ENCODE results near the gene NUP42.
"Not testable (repeated sequence)": the region's sequence is repeated elsewhere in the genome, so short reads cannot be mapped to it uniquely, and the experiment has no call there.

Gene NUP42

GRCh38 chr7:23181684-23182553, at the start of gene NUP42:
Gene NUP42, plus strand, starts transcription at chr7:23182048. Its CDS starts 38 bp downstream, at chr7:23182086.
- DNase-seq = peak; percentile 100

DNA sequence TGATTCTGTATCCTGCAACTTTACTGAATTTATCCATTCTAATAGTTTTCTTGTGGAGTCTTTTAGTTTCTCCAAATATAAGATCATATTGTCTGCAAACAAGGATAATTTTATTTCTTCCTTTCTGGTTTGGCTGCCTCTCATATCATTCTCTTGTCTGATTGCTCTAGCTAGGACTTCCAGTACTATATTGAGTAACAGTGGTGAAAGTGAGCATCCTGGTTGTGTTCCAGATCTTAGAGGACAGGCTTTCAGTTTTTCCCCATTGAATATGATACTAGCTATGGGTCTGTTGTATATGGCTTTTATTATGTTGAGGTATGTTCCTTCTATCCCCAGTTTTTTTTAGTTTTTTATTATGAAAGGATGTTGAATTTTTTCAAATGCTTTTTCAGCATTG, 48.1 kb upstream of the NUP42 start:
- DNase-seq = no peak

DNA sequence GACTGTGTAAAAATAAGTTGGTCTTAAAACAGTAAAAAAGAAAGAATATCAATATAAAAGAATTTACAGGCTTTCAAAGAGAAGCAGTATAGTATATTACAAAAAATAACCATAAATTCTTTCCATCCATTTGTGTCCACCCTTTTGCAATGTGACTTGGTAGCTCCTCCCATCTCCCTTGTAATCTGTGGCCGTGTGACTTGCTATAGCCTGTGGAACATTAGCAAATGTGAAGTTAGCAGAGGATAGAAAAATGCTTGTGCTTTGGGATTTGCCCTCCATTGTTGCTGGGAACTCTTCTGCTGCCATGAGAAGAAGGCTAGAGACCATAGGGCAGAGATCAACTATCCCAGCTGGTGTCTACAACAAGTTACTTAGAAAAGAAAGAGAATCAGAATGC, 46.1 kb upstream of the NUP42 start:
- no peak for DNase-seq

GRCh38 chr7:23136216-23136615, 45.6 kb upstream of the NUP42 start:
- no peak for DNase-seq

- no peak for DNase-seq
These were observed 24.2 kb upstream of the NUP42 start for GRCh38 chr7:23157679-23158078.

GRCh38 chr7:23158546-23158945, 23.3 kb upstream of the NUP42 start:
- no peak for DNase-seq

DNA sequence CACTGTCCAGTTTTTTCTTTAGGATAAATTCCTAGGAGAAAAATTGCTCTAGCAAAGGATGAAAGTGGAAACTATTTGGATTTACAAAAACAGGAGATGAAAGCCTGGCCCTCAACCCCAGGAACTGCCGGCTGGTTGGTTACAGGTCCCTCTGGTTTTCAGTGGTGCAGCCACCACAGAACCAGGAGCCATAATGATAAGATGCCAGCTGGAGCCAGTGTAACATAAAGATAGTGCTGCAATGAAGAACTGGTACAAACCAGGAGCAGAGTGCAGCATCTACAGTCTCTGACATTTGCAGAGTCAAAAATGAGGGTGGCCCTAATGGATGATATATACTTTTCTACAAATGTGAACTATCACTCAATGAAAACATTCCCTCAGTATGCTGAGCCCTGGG, 20.4 kb upstream of the NUP42 start:
- DNase-seq = no peak

GRCh38 chr7:23164846-23165245, 17.0 kb upstream of the NUP42 start:
- no peak for DNase-seq

DNA sequence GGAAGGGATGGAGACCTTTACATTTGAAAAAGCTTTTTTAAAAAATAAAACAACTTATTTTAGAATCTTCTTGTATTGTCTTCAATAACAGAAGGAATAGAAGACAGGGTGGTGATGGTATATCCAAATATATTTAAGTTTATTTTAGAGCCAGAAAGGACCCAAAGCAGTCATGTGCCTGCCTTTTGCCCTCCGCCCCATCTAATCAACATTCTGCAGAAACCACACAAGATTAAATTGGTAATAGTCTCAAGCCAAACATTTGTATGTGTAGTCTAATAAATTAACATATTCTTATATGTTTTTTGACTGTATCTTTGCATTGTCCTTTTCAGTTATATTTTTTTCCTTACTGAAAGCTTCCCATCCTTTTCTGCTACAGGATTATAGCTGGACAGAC, 16.5 kb upstream of the NUP42 start:
- no peak for DNase-seq

- DNase-seq = no peak
These were observed 14.2 kb upstream of the NUP42 start for GRCh38 chr7:23167691-23168090.

DNA sequence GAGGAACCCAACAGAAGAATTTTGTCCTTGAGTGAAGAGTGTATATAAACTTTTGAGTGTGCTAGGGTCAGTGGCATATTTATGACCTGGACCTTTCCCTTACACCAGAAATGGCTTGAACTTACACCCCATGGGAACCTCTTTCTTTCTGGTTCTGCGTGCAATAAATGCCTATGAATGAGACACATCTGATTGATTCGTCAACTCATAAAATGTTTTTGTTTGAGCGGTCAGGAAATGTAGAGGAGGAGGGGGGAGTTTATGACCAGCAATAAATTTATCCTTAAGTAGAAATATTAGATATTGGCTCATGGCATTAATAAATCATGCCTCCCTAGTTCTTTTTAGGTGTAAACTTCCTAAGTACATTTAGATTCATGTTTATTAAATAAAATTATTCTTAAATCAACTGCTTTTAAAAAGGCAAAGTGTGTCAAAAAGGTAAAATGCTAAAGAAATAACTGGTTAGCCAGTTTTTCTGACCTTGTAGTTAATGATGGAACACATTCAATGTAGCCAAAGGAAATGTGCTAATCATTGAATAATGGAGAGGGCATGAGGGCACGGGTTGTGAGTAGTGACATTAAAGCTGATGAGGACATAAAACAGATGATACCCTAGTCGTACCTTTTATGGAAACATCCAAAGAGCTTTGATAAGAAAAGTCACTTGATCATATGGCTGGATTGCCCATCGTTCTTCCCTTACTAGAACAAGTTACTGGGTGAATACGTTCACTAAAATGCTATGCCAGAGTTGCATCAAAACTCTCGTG, 13.6 kb upstream of the NUP42 start:
- DNase-seq = no peak

DNA sequence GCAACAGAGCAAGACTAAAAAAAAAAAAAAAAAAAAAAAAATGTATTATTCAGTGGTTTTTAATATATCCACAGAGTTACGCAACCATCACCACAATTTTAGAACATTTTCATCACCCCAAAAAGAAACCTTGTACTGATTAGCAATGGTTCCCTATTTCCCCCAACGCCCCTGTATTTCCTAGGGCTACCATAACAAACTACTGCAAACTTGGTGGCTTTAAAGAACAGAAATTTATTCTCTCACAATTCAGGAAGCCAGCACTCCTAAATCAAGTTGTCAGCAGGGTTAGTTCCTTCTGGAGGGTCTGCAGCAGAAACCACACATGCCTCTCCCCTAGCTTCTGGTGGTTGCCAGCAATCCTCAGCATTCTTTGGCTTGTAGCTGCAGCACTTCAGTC, 5.9 kb upstream of the NUP42 start:
- DNase-seq = no peak

DNA sequence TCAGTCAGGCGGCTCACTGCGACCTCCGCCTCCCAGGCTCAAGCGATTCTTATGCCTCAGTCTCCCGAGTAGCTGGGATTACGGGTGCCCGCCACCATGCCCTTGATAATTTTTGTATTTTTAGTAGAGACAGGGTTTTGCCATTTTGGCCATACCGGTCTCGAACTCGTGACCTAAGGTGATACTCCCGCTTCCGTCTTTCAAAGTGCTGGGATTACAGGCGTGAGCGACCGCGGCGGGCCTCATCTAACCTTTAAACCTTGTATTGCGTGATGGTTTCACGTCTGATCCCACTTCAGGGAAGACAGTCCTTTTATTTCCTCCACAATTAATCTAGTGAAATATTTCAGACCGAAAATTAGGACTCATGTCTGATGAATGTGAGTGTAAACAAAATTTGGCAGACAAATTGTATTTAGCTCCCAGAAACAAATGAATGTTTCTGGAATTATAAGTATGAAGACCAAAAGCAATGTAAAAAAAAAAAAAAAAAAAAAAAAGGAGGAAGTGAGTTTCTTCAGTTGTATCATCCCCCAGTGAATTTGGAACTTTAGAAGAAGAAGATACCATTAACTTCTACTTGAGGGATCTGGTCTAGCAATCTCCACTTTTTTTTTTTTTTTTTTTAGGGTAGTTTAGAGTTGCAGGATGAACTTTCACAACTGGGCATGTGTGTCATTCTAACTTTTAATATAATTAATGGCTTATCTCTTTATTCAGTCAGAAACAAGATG, 1.6 kb downstream of the NUP42 start:
- no peak for DNase-seq

GRCh38 chr7:23184291-23184690, 2.4 kb downstream of the NUP42 start:
- no peak for DNase-seq

DNA sequence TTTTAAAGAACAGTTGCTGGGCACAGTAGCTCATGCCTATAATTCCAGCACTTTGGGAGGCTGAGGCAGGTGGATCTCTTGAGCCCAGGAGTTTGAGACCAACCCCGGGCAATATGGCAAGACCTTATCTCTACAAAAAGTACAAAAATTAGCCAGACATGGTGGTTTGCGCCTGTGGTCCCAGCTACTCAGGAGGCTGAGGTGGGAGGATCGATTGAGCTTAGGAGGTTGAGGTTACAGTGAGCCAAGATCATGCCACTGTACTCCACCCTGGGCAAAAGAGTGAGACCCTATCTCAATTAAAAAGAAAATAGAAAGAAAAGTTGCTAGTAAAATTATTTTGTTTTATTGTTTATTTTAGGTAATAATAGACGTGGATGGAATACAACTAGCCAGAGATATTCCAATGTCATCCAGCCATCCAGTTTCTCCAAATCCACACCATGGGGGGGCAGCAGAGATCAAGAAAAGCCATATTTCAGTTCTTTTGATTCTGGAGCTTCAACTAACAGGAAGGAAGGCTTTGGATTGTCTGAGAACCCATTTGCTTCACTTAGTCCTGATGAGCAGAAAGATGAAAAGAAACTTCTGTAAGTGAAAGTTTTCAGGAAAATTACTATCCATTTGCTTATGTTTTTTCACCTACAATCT, 3.0 kb downstream of the NUP42 start:
- peak in 1 of 2 experiments; percentile 68 for DNase-seq

DNA sequence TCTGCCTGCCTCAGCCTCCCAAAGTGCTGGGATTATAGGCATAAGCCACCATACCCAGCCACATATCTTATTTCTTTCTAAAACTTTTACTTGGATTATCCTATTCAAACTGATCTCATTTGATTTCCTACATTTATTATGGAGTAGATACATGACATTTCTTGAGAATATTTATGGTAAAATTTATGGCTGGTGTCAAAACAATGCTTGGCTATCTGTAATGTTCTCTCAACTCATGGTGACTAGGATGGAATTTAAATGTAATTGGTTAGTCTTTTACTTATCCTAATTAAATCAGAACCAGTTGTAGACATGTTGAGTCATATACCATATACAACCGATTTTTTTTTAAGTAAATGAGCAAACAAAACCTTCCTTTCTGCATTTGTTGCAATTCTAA, 4.1 kb downstream of the NUP42 start:
- no peak for DNase-seq

DNA sequence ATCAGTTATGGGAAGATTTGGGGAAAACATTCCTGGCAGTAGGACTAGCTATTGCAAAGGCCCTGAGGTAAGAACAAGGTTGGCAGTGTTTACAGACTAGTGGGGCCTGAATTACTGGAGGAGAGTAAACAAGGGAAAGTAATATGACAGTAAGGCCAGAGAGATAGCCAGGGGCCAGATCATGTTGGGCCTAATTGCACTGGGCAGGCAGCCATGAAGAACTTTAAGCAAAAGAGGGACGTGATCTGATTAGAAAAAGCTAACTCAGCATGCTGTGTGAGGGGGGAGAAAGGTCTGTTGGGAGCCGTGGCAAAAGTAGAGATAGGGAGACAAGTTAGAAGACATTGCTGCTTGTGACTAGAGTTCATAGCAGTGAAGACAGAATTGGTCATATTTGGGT, 9.2 kb downstream of the NUP42 start:
- DNase-seq = no peak

DNA sequence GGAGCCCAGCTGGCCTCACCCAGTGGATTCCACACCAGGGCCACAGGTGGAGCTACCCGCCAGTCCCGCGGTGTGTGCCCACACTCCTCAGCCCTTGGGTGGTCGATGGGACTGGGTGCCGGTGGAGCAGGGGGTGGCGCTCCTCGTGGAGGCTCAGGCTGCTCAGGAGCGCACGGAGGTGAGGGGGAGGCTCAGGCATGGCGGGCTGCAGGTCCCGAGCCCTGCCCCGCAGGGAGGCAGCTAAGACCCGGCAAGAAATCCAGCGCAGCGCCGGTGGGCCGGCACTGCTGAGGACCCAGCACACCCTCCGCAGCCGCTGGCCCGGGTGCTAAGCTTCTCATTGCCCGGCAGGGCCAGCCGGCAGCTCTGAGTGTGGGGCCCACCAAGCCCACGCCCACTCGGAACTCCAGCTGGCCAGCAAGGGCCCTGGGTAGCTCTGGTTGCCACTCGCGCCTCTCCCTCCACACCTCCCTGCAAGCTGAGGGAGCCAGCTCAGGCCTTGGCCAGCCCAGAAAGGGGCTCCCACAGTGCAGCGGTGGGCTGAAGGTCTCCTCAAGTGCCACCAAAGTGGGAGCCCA, 11.9 kb downstream of the NUP42 start:
- not testable (repeated sequence) for DNase-seq

- DNase-seq = no peak
These were observed 14.5 kb downstream of the NUP42 start for GRCh38 chr7:23196306-23196705.

- not testable (repeated sequence) for DNase-seq
These were observed 15.9 kb downstream of the NUP42 start for GRCh38 chr7:23197745-23198144.

DNA sequence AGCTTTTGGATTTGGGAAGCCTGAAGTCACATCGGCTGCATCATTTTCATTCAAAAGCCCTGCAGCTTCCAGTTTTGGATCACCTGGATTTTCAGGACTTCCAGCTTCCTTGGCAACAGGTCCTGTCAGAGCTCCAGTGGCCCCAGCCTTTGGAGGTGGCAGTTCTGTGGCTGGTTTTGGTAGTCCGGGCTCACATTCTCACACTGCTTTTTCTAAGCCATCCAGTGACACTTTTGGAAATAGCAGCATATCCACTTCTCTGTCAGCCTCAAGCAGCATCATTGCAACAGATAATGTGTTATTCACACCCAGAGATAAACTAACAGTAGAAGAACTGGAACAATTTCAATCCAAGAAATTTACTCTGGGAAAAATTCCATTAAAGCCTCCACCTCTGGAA, 18.5 kb downstream of the NUP42 start:
- no peak for DNase-seq

DNA sequence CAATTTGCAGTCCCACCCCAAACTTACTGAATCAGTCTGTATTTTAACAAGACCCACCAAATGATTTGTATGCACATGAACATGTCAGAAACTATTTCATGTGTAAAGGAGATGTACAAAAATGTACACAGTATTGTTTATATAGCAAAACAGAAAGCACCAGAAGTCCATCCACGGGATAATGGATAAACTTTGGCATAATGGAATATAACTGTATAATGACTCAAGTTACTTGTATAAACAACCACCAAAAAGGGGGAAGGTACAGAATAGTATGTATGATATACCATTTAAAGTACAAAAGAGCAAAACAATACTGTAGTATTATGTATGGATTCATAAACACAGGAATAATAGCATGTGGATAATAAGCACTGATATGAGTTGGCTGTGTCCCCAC, 22.4 kb downstream of the NUP42 start:
- DNase-seq = no peak

DNA sequence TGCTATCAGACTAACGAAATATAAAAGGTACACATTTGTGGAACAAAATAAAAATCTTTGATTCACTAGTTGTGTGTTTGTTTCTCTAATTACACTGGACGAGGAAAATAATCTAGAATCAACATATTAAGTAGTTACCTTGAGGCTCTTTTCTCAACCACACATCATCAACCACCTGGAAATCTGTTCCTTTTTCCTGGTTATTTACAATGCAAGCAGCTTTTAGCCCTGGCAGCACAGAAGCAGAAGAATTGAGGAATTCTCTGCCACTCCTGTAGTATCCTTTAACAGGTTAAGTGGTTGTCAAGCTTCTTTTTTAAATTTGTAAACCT, 23.7 kb downstream of the NUP42 start:
- no peak for DNase-seq
